HCT116 (cell line): ENCODE results near the gene TMC8. TPM values are rescaled to one million over a fixed set of nuclear protein-coding genes. Genes with fewer than 3 reads are reported as not detected.

Experiments used
- ATAC-seq: fragments of 200-7000 bp; cut with Tn5 transposase; 2 replicates; pipeline ENCODE4 v1.9.1; 2020; ENCODE audit warnings: mild to moderate bottlenecking, moderate library complexity
- BruUV-seq: library from RNA; stranded (reverse); fragments of 400-500 nt; replicated peaks from 2 replicates; lab custom pipeline; 2021; lab: Mats Ljungman, UMichigan
- CTCF ChIA-PET: fragments of 300-600 bp; sonication (Branson Sonifier 250); formaldehyde crosslinking; loops from one replicate; lab custom pipeline; 2021; ENCODE audit warnings: antibody characterized with exemption; lab: Charles Lee
- POLR2A ChIA-PET: fragments of 300-600, 350-600 bp; sonication (Branson Sonifier 250); formaldehyde crosslinking; loops from one replicate; lab custom pipeline; 2021; ENCODE audit warnings: antibody characterized with exemption; lab: Charles Lee
- RAD21 ChIA-PET, 2 experiments: fragments of 300-600 bp; sonication (Branson Sonifier 250); formaldehyde crosslinking; loops; one replicate each; lab custom pipeline; 2023; ENCODE audit warnings: low total read pairs in 2 of 2; ENCODE audit not compliant: uncharacterized antibody in 2 of 2, unreplicated experiment in 2 of 2, low non-redundant PET in 1 of 2; lab: Charles Lee
- DNase-seq: peaks from one replicate; pipeline ENCODE4 v3.0.0-alpha.2; 2010; ENCODE audit warnings: low read depth, low spot score
- H2AFZ ChIP-seq: fragments of 200-600 bp; shearing (Covaris generic), sonication (generic); 2 replicates; pipeline ENCODE4 v1.6.1; 2017; ENCODE audit warnings: low read depth, mixed run types, mixed read lengths, antibody characterized with exemption, low read length; ENCODE audit not compliant: poor library complexity, severe bottlenecking
- H3K27ac ChIP-seq: 2 replicates; pipeline ENCODE4 v1.5.1; 2012; ENCODE audit warnings: low read depth, low read length
- H3K27me3 ChIP-seq: fragments of 200-600 bp; sonication (generic); 2 replicates; pipeline ENCODE4 v1.6.1; 2016; ENCODE audit warnings: mixed run types, low read length, mixed read lengths; ENCODE audit not compliant: insufficient read depth
- H3K36me3 ChIP-seq, 2 experiments: fragments of 200-500 bp in 1 of 2; fragments of 200-600 bp in 1 of 2; sonication (Bioruptor generic) in 1 of 2; sonication (generic) in 1 of 2; 2 replicates each; pipeline versions ENCODE4 v1.5.1 to v1.6.1; 2014 to 2016; ENCODE audit warnings: low read length in 2 of 2, inconsistent platforms in 1 of 2, mixed read lengths in 1 of 2, mixed run types in 1 of 2; ENCODE audit not compliant: insufficient read depth in 2 of 2, control insufficient read depth in 1 of 2
- H3K4me1 ChIP-seq, 2 experiments: fragments of 200-600 bp in 1 of 2; sonication (generic) in 1 of 2; 2 replicates each; pipeline versions ENCODE4 v1.5.1 to v1.6.1; 2012 to 2017; ENCODE audit warnings: low read length in 2 of 2, inconsistent platforms in 1 of 2, mild to moderate bottlenecking in 1 of 2, mixed read lengths in 1 of 2, mixed run types in 1 of 2, moderate library complexity in 1 of 2; ENCODE audit not compliant: insufficient read depth in 2 of 2, control insufficient read depth in 1 of 2
- H3K4me2 ChIP-seq: fragments of 200-600 bp; sonication (generic); 2 replicates; pipeline ENCODE4 v1.6.1; 2017; ENCODE audit warnings: mixed run types, low read length, mixed read lengths
- H3K4me3 ChIP-seq, 2 experiments: fragments of 200-600 bp in 1 of 2; sonication (generic) in 1 of 2; replicated peaks in 1 of 2; 2 replicates each; pipeline ENCODE4 v1.5.1; 2011 to 2016; ENCODE audit warnings: low read length in 2 of 2, control low read depth in 1 of 2, low read depth in 1 of 2, mild to moderate bottlenecking in 1 of 2, mixed read lengths in 1 of 2, mixed run types in 1 of 2
- H3K79me2 ChIP-seq: fragments of 200-600 bp; sonication (generic); 2 replicates; pipeline ENCODE4 v1.6.1; 2017; ENCODE audit warnings: mild to moderate bottlenecking, mixed run types, low read length, moderate library complexity, mixed read lengths; ENCODE audit not compliant: insufficient read depth
- H3K9ac ChIP-seq: fragments of 200-600 bp; sonication (generic); 2 replicates; pipeline ENCODE4 v1.6.1; 2016; ENCODE audit warnings: low read length, mixed read lengths
- H3K9me2 ChIP-seq: fragments of 200-600 bp; sonication (generic), shearing (Covaris generic); 2 replicates; pipeline ENCODE4 v1.6.1; 2017; ENCODE audit warnings: mixed run types, mild to moderate bottlenecking, moderate library complexity; ENCODE audit not compliant: insufficient read depth
- H3K9me3 ChIP-seq, 2 experiments: fragments of 200-500 bp in 1 of 2; fragments of 200-600 bp in 1 of 2; sonication (Bioruptor generic) in 1 of 2; sonication (generic) in 1 of 2; 2 replicates each; pipeline ENCODE4 v1.6.1; 2014 to 2017; ENCODE audit warnings: low read length in 2 of 2, mixed read lengths in 2 of 2, inconsistent platforms in 1 of 2, low read depth in 1 of 2, mild to moderate bottlenecking in 1 of 2, mixed run types in 1 of 2, moderate library complexity in 1 of 2; ENCODE audit not compliant: control insufficient read depth in 1 of 2, insufficient read depth in 1 of 2
- H4K20me1 ChIP-seq: fragments of 200-600 bp; sonication (generic), shearing (Covaris generic); 2 replicates; pipeline ENCODE4 v1.6.1; 2017; ENCODE audit warnings: mixed run types, mild to moderate bottlenecking, moderate library complexity; ENCODE audit not compliant: insufficient read depth
- CEBPB ChIP-seq: IDR thresholded peaks from 2 replicates; pipeline ENCODE4 v1.6.1; 2012; ENCODE audit warnings: low read depth
- EGR1 ChIP-seq: IDR thresholded peaks from 2 replicates; pipeline ENCODE4 v1.6.1; 2012; ENCODE audit warnings: low read depth
- POLR2A ChIP-seq: IDR thresholded peaks from 2 replicates; pipeline ENCODE4 v1.7.0; 2011; ENCODE audit warnings: borderline replicate concordance; ENCODE audit not compliant: insufficient read depth, insufficient read length; ENCODE audit errors: extremely low read depth
- RAD21 ChIP-seq: IDR thresholded peaks from 2 replicates; pipeline ENCODE4 v1.6.1; 2012; ENCODE audit warnings: low read depth, mild to moderate bottlenecking
- SIN3A ChIP-seq: IDR thresholded peaks from 2 replicates; pipeline ENCODE4 v1.6.1; 2012; ENCODE audit warnings: low read depth
- SP1 ChIP-seq: IDR thresholded peaks from 2 replicates; pipeline ENCODE4 v1.6.1; 2012; ENCODE audit warnings: low read depth
- TCF7L2 ChIP-seq: IDR thresholded peaks from 2 replicates; pipeline ENCODE4 v1.7.0; 2011; ENCODE audit warnings: borderline replicate concordance, inconsistent platforms; ENCODE audit not compliant: insufficient read depth, insufficient read length; ENCODE audit errors: extremely low read depth
- ZFX ChIP-seq: fragments of 450-650 bp; IDR thresholded peaks from 2 replicates; pipeline ENCODE4 v1.6.1; 2017
- ZNF274 ChIP-seq: fragments of 200-500 bp; sonication (Bioruptor generic); IDR thresholded peaks from 2 replicates; pipeline ENCODE4 v1.6.1; 2014; ENCODE audit warnings: mild to moderate bottlenecking, low read depth, low read length, inconsistent platforms
- intact Hi-C: fragments of 100-400 bp; cut with micrococcal nuclease; formaldehyde crosslinking; loops from 2 replicates; pipeline ENCODE4 v1.10.0; 2022
- total RNA-seq: library from RNA; stranded (reverse); gene quantifications from one replicate; pipeline ENCODE4 v1.2.1, GENCODE V29; 2021; ENCODE audit not compliant: unreplicated experiment
- TF ChIP-seq, protein P1 (sequence below): IDR thresholded peaks from 2 replicates; pipeline ENCODE4 v1.6.1; 2012; ENCODE audit warnings: low read depth
- TF ChIP-seq, protein P2 (sequence below): IDR thresholded peaks from 2 replicates; pipeline ENCODE4 v1.6.1; 2012
- TF ChIP-seq, protein P3 (sequence below): IDR thresholded peaks from 2 replicates; pipeline ENCODE4 v1.6.1; 2011; ENCODE audit warnings: mild to moderate bottlenecking, low read length, moderate library complexity; ENCODE audit not compliant: insufficient replicate concordance; ENCODE audit errors: extremely low read depth

Gene TMC8
- total RNA-seq, 1 experiment from 2014 or later, result 7.8 TPM

DNA sequence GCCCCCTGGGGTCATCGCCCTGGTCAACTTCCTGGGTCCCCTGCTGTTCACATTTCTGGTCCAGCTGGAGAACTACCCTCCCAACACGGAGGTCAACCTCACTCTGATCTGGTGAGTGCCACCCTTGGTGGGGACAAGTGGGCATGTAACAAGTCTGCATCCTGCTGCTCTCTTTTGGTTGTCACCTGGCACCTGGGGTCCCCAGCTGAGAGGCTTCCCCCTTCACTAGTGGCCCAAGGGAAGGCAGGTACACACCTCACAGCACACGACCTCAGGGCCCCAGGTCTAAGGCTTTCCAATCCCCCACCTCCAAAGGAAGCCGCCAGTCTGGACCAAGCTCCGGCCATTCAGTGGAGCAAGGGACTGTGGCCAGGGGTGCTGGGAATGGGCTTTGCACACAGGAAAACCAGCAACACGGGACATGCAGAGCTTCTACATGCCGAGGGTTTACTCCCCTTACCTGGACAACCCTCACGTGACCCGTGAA lies 4.4 kb downstream of the TMC8 start:
- H3K9me3 ChIP-seq, result no peaks in the 10 kb centered on the region
- peaks cover 41 to 76% of the 10 kb centered on the region in 2 experiments for H3K4me1 ChIP-seq
- POLR2A ChIA-PET, result interaction anchor here (1.3 to 1.6 kb wide), 2 partner anchors 41 to 52 kb away, joined by 3 to 5 read pairs; partner anchors contain the start of genes AFMID and TK1
- RAD21 ChIA-PET, result no interaction called here
- no peak overlapping the region for H3K9ac ChIP-seq
- no peak overlapping the region for H3K27ac ChIP-seq
- no peaks in the 10 kb centered on the region for H3K27me3 ChIP-seq
- intact Hi-C loops, result loop anchor here (1.0 kb wide), 1 partner anchor 116 kb away; no protein-coding TSS in a partner anchor
- no peak for DNase-seq
- H3K4me2 ChIP-seq, result no peak overlapping the region; the same call in 1 of the 2 replicates
- BruUV-seq, result no TSS peak
- ATAC-seq, result no peak
- CTCF ChIA-PET, result interaction anchor here (0.9 to 2.1 kb wide), 4 partner anchors 10 to 64 kb away, joined by 3 to 8 read pairs (median 4); no protein-coding TSS in a partner anchor
- no peaks in the 10 kb centered on the region for H3K36me3 ChIP-seq
- no peaks in the 10 kb centered on the region for H3K79me2 ChIP-seq
- no peaks in the 10 kb centered on the region for H3K9me2 ChIP-seq
- TF ChIP-seq CEBPB (no peak), ZNF274 (no peak), RAD21 (no peak), TCF7L2 (no peak), SP1 (no peak), SIN3A (no peak), ZFX (no peak), POLR2A (no peak), EGR1 (no peak)
- TF ChIP-seq, protein P1, sequence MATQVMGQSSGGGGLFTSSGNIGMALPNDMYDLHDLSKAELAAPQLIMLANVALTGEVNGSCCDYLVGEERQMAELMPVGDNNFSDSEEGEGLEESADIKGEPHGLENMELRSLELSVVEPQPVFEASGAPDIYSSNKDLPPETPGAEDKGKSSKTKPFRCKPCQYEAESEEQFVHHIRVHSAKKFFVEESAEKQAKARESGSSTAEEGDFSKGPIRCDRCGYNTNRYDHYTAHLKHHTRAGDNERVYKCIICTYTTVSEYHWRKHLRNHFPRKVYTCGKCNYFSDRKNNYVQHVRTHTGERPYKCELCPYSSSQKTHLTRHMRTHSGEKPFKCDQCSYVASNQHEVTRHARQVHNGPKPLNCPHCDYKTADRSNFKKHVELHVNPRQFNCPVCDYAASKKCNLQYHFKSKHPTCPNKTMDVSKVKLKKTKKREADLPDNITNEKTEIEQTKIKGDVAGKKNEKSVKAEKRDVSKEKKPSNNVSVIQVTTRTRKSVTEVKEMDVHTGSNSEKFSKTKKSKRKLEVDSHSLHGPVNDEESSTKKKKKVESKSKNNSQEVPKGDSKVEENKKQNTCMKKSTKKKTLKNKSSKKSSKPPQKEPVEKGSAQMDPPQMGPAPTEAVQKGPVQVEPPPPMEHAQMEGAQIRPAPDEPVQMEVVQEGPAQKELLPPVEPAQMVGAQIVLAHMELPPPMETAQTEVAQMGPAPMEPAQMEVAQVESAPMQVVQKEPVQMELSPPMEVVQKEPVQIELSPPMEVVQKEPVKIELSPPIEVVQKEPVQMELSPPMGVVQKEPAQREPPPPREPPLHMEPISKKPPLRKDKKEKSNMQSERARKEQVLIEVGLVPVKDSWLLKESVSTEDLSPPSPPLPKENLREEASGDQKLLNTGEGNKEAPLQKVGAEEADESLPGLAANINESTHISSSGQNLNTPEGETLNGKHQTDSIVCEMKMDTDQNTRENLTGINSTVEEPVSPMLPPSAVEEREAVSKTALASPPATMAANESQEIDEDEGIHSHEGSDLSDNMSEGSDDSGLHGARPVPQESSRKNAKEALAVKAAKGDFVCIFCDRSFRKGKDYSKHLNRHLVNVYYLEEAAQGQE, result no peak
- TF ChIP-seq, protein P2, sequence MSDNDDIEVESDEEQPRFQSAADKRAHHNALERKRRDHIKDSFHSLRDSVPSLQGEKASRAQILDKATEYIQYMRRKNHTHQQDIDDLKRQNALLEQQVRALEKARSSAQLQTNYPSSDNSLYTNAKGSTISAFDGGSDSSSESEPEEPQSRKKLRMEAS, result no peak
- TF ChIP-seq, protein P3, sequence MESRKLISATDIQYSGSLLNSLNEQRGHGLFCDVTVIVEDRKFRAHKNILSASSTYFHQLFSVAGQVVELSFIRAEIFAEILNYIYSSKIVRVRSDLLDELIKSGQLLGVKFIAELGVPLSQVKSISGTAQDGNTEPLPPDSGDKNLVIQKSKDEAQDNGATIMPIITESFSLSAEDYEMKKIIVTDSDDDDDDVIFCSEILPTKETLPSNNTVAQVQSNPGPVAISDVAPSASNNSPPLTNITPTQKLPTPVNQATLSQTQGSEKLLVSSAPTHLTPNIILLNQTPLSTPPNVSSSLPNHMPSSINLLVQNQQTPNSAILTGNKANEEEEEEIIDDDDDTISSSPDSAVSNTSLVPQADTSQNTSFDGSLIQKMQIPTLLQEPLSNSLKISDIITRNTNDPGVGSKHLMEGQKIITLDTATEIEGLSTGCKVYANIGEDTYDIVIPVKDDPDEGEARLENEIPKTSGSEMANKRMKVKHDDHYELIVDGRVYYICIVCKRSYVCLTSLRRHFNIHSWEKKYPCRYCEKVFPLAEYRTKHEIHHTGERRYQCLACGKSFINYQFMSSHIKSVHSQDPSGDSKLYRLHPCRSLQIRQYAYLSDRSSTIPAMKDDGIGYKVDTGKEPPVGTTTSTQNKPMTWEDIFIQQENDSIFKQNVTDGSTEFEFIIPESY, result no peak
- no peaks in the 10 kb centered on the region for H4K20me1 ChIP-seq
- no peak overlapping the region for H3K4me3 ChIP-seq
- no peak overlapping the region for H2AFZ ChIP-seq
